Adrenal gland (tissue), 5 donors: ENCODE data around the gene ADGB.

ENCODE experiments used
- POLR2A ChIP-seq, 2 donors: fragments of 450-650 bp; IDR thresholded peaks; one replicate each; pipeline ENCODE4 v1.6.1; 2017; ENCODE audit warnings: antibody characterized with exemption in 2 of 2, mild to moderate bottlenecking in 2 of 2, moderate library complexity in 1 of 2
- TF ChIP-seq, protein P1 (sequence below), 6 experiments: fragments of 450-650 bp in 4 of 6; fragments of 200-600 bp in 2 of 6; sonication (generic) in 1 of 6; IDR thresholded peaks; 1 replicate in 5 of 6; 2 replicates in 1 of 6; pipeline versions ENCODE4 v1.5.1 to v1.8.0; 2016 to 2021; ENCODE audit warnings: antibody characterized with exemption in 6 of 6, mild to moderate bottlenecking in 2 of 6, moderate library complexity in 1 of 6
- donor health status: DM: no; HTN: no; CAD: no.

DNA sequence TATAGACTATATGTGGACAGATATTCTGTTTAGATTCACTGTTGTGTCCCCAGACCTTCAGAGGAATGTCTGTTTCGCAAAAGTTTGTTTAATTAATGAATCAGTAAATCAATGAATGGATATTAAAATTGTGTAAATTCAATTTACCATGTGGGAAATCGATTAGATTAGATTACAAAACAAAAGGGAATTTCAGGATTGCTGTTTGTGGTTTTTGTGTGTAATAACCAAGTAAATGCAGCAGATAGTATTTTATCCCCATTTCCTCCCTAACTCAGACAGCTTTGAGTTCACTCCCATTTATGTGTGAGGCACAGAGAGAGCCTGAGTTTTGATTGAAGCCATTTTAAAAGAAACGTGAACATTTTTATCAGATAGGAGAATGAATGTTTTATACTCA lies 214.8 kb downstream of the ADGB start:
- TF ChIP-seq, protein P1, sequence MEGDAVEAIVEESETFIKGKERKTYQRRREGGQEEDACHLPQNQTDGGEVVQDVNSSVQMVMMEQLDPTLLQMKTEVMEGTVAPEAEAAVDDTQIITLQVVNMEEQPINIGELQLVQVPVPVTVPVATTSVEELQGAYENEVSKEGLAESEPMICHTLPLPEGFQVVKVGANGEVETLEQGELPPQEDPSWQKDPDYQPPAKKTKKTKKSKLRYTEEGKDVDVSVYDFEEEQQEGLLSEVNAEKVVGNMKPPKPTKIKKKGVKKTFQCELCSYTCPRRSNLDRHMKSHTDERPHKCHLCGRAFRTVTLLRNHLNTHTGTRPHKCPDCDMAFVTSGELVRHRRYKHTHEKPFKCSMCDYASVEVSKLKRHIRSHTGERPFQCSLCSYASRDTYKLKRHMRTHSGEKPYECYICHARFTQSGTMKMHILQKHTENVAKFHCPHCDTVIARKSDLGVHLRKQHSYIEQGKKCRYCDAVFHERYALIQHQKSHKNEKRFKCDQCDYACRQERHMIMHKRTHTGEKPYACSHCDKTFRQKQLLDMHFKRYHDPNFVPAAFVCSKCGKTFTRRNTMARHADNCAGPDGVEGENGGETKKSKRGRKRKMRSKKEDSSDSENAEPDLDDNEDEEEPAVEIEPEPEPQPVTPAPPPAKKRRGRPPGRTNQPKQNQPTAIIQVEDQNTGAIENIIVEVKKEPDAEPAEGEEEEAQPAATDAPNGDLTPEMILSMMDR (IDR thresholded peaks at IDR 0.05) = no peak
- TF ChIP-seq POLR2A (IDR thresholded peaks at IDR 0.05) = no peak
